Prostate gland (tissue), 2 donors: Measurements from ENCODE around the gene PSMD4.

Experiments
- CTCF ChIP-seq, 4 experiments: fragments of 200-600 bp in 2 of 4; fragments of 450-650 bp in 2 of 4; sonication (generic) in 2 of 4; IDR thresholded peaks; 1 replicate in 3 of 4; 2 replicates in 1 of 4; pipeline ENCODE4 v1.5.1; 2016 to 2019; ENCODE audit warnings: antibody characterized with exemption in 4 of 4, mild to moderate bottlenecking in 2 of 4, moderate library complexity in 2 of 4
- POLR2A ChIP-seq: fragments of 450-650 bp; IDR thresholded peaks from one replicate; pipeline ENCODE4 v1.6.1; 2016; ENCODE audit warnings: antibody characterized with exemption, mild to moderate bottlenecking
- POLR2AphosphoS5 ChIP-seq: sonication (generic); formaldehyde crosslinking; IDR thresholded peaks from one replicate; pipeline ENCODE4 v1.6.1; 2017; ENCODE audit warnings: antibody characterized with exemption

GRCh38 chr1:151242442-151242841 lies 12.1 kb upstream of the PSMD4 start:
- TF ChIP-seq CTCF (IDR thresholded peaks at IDR 0.05) (no peak), POLR2A (no peak), POLR2AphosphoS5 (no peak)
